22Rv1 (cell line): ENCODE measurements around the gene MPO.

Experiments used
- H3K27ac ChIP-seq: fragments of 450-650 bp; 2 replicates; pipeline ENCODE4 v1.5.1; 2017
- CTCF ChIP-seq: fragments of 450-650 bp; IDR thresholded peaks from 2 replicates; pipeline ENCODE4 v1.5.1; 2017; ENCODE audit warnings: mild to moderate bottlenecking
- ZFX ChIP-seq: fragments of 450-650 bp; IDR thresholded peaks from 2 replicates; pipeline ENCODE4 v1.6.1; 2017; ENCODE audit warnings: antibody characterized with exemption, borderline replicate concordance

MPO gene

GRCh38 chr17:58317421-58318064 is 36.8 kb upstream of the MPO start:
- H3K27ac ChIP-seq: peak overlapping the region; percentile 30

GRCh38 chr17:58316260-58316960 is 35.7 kb upstream of the MPO start:
- H3K27ac ChIP-seq: no peak overlapping the region; the same call in 1 of the 2 replicates
- TF ChIP-seq ZFX: no peak
- no peak for TF ChIP-seq CTCF

More at GRCh38 chr17:58317421-58318064, 36.8 kb upstream of the MPO start:
- peak; percentile 73 for TF ChIP-seq CTCF
- no peak for TF ChIP-seq ZFX

DNA sequence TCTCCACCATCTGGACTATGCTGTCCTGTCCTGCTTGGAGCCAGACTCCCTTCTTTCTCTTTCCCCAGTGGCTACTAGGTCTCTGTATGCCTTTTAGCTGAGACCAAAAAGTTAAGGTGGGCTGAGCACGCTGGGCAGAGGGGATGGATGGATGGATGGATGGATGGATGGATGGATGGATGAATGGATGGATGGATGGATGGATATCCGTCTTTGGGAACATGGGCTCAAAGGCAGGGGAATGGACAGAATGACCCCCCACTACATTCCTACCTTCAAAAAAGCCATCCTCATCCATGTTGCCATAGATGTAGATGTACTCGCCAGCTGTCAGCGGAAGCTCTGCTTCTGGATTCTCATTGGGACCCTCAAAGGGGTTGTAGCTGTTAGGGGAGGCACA is 35.0 kb upstream of the MPO start:
- TF ChIP-seq ZFX (no peak), CTCF (no peak)
- H3K27ac ChIP-seq: no peak overlapping the region

- H3K27ac ChIP-seq: no peak overlapping the region
- TF ChIP-seq ZFX: no peak
- no peak for TF ChIP-seq CTCF
Observed at GRCh38 chr17:58315281-58315711, 34.6 kb upstream of the MPO start.

- no peak overlapping the region for H3K27ac ChIP-seq
- TF ChIP-seq CTCF (no peak), ZFX (no peak)
Observed at GRCh38 chr17:58314706-58315015, 33.9 kb upstream of the MPO start.

DNA sequence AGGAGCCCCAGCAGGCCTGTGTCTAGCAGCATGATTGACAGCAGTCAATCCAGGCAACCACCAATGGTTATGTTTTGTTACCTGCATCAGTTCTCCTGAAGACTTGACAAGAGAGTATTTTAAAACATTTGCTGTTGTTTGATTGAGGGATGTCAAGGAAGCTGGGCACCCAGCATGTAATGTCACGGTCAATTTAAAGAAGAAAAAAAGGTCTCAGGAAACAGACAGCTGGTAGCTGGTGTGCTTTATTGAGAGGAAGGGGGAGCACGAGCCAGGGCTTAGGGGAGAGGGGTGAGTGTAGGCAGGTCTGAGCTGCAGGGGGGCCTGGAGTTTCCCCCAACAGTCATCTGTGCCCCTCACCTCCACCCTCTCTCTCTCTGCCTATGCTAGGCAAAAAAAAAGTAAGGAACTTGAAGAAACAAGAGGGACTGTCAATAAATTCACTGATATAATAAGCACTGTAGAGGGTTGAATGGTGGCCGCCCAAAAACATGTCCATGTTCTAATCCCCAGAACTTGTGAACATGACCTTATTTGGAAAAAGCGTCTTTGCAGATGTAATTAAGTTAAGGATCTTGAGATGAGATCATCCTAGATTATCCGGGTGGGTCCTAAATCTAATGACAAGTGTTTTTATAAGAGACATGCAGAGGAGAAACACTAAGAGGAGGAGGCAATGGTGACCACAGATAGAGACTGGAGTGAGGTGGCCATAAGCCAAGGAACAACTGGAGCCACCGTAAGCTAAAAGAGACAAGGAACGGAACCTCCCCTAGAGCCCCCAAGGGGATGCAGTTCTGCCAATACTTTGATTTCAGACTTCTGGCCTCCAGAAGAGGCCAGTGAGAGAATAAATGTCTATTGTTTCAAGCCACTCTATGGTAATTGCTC is 33.3 kb upstream of the MPO start:
- no peak overlapping the region for H3K27ac ChIP-seq
- TF ChIP-seq ZFX (no peak), CTCF (no peak)

DNA sequence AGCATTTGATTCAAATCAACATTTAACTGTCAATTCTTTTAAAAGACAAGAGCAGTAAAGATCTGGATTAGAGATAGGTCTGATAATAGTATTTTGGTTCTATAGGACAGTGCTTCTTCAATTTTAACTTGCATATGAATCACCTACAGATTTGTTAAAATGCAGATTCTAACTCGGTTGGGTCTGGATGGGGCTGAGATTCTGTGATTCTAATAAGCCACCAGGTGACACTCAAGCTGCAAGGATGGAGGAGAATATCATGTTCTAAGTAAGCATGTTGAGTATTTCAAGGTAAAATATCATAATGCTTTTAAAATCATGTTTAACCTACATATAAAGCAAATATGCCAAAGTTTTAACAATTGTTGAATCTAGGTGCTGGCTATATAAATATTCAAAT is 32.1 kb upstream of the MPO start:
- H3K27ac ChIP-seq: no peak overlapping the region
- no peak for TF ChIP-seq ZFX
- TF ChIP-seq CTCF: no peak
